Adrenal gland (tissue), 12 donors: ENCODE data around the gene MRPS24. TPM values are rescaled to one million over a fixed set of nuclear protein-coding genes. Genes with fewer than 3 reads are reported as not detected.

ENCODE experiments used
- DNase-seq, 7 donors: peaks; one replicate each; pipeline ENCODE4 v3.0.0-alpha.2; 2019 to 2020
- H3K27ac ChIP-seq, 5 donors: fragments of 200-600 bp; sonication (generic) in 4 of 5; 1 replicate in 3 of 5; 2 replicates in 2 of 5; pipeline versions ENCODE4 v1.5.1 to v1.8.0; 2016 to 2020; ENCODE audit warnings: mild to moderate bottlenecking in 1 of 5
- H3K27me3 ChIP-seq: fragments of 200-600 bp; 2 replicates; pipeline ENCODE4 v1.8.0; 2021
- H3K36me3 ChIP-seq, 2 donors: fragments of 200-600 bp; replicated peaks in 1 of 2; 1 replicate in 1 of 2; 2 replicates in 1 of 2; pipeline versions ENCODE4 v1.5.1 to v1.8.0; 2018 to 2022
- H3K4me1 ChIP-seq, 2 donors: fragments of 200-600 bp; replicated peaks in 1 of 2; 1 replicate in 1 of 2; 2 replicates in 1 of 2; pipeline versions ENCODE4 v1.5.1 to v1.8.0; 2018 to 2021
- H3K4me3 ChIP-seq, 4 donors: fragments of 200-600 bp; sonication (generic) in 3 of 4; one replicate each; pipeline ENCODE4 v1.5.1; 2016 to 2018
- H3K9me3 ChIP-seq, 3 donors: fragments of 200-600 bp; sonication (generic) in 1 of 3; replicated peaks in 1 of 3; 1 replicate in 2 of 3; 2 replicates in 1 of 3; pipeline versions ENCODE4 v1.5.1 to v1.8.0; 2016 to 2021
- POLR2A ChIP-seq, 2 donors: fragments of 450-650 bp; IDR thresholded peaks; one replicate each; pipeline ENCODE4 v1.6.1; 2017; ENCODE audit warnings: antibody characterized with exemption in 2 of 2, mild to moderate bottlenecking in 2 of 2, moderate library complexity in 1 of 2
- WGBS, 4 donors: extraction: QIAGEN DNeasy Blood & Tissue Kit in 2 of 4; methylation state at CpG; one replicate each; pipeline versions ENCODE4 v1.1.5 to v1.1.7; 2013 to 2017; 5-methylcytosine and 5-hydroxymethylcytosine counted together
- intact Hi-C, 2 donors: fragments of 100-400 bp; cut with DNase I; formaldehyde crosslinking; loops; one replicate each; pipeline versions ENCODE4 v1.14.1 to v1.15.0; 2022 to 2023
- polyA plus RNA-seq, 3 donors: library from polyadenylated mRNA; stranded (reverse); fragments of 200-250 nt in 2 of 3; fragments of 350-450 nt in 1 of 3; fragmentation: Illumina TruSeq in 1 of 3; extraction: RNeasy Lipid Tissue Mini Kit (QIAGEN cat#74804) in 1 of 3; gene quantifications; one replicate each; pipeline ENCODE4 v1.2.3, GENCODE V29; 2013 to 2014
- total RNA-seq, 9 donors: library from RNA; depleted of rRNA in 4 of 9; stranded (reverse); fragments of >200 nt in 4 of 9; fragments of 120-200 nt in 1 of 9; fragmentation: NEBNext Ultra II Directional in 1 of 9; extraction: Animal tissue kit (Norgen Biotek cat#: 25700) in 1 of 9; gene quantifications; one replicate each; pipeline versions ENCODE4 v1.1.0 to v1.2.4, GENCODE V29; 2013 to 2023
- TF ChIP-seq, protein P1 (sequence below), 6 experiments: fragments of 450-650 bp in 4 of 6; fragments of 200-600 bp in 2 of 6; sonication (generic) in 1 of 6; IDR thresholded peaks; 1 replicate in 5 of 6; 2 replicates in 1 of 6; pipeline versions ENCODE4 v1.5.1 to v1.8.0; 2016 to 2021; ENCODE audit warnings: antibody characterized with exemption in 6 of 6, mild to moderate bottlenecking in 2 of 6, moderate library complexity in 1 of 6
- donor health status: healthy with polysubstance abuse.
- donor health status: Bipolar disorder and iron deficiency.
- donor health status: DM: yes; HTN: yes; CAD: no.
- donor health status: DM: no; HTN: no; CAD: no.
- donor health status: DM: no; HTN: no; CAD: no.
- donor health status: DM: yes; HTN: yes; CAD: no.

The MRPS24 gene
- total and polyA plus RNA-seq, 12 donors: 72.5 to 356 (median 195) TPM

DNA sequence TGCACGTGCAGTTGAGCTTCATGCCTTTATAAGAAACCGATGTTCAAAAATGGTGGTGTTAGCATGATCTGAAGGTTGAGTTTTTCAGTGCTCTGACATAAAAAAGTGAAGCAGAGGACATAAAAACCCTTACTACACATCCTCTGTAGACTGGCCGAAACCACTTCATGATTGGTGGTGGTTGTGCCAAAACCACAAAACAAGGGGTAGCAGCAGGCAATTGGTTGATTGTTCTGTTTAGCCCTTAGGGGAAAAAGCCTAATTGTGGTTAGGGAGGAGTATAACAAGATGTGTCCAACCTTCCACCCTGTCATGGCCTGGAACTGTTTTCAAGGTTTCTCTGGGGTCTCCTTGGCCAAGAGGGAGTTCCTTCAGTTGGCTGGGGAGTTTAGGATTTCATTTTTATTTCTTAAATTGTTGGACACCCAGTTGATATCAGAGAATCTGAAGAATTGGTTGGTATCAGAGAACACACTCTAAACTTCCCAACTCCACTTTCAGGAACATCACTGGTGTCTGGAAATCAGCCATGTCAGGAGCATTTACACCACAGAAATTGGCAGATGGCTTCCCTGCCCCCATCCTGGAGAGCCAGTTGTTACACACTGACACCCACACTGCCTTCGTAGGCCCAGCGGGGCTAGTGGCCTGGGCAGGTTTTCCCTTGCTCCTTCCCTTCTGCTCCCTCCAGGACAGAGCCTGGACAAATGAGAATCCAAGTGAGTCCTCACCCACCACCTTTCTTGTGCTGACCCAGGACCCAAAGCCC is 18.8 kb downstream of the MRPS24 start:
- WGBS, 4 donors: 88 to 96% (median 93%) methylated on average over 5 of the region's 5 CpGs
- no peak for TF ChIP-seq POLR2A (IDR thresholded peaks at IDR 0.05)
- TF ChIP-seq, protein P1, sequence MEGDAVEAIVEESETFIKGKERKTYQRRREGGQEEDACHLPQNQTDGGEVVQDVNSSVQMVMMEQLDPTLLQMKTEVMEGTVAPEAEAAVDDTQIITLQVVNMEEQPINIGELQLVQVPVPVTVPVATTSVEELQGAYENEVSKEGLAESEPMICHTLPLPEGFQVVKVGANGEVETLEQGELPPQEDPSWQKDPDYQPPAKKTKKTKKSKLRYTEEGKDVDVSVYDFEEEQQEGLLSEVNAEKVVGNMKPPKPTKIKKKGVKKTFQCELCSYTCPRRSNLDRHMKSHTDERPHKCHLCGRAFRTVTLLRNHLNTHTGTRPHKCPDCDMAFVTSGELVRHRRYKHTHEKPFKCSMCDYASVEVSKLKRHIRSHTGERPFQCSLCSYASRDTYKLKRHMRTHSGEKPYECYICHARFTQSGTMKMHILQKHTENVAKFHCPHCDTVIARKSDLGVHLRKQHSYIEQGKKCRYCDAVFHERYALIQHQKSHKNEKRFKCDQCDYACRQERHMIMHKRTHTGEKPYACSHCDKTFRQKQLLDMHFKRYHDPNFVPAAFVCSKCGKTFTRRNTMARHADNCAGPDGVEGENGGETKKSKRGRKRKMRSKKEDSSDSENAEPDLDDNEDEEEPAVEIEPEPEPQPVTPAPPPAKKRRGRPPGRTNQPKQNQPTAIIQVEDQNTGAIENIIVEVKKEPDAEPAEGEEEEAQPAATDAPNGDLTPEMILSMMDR (IDR thresholded peaks at IDR 0.05): no peak
- intact Hi-C loops: no loop called here

DNA sequence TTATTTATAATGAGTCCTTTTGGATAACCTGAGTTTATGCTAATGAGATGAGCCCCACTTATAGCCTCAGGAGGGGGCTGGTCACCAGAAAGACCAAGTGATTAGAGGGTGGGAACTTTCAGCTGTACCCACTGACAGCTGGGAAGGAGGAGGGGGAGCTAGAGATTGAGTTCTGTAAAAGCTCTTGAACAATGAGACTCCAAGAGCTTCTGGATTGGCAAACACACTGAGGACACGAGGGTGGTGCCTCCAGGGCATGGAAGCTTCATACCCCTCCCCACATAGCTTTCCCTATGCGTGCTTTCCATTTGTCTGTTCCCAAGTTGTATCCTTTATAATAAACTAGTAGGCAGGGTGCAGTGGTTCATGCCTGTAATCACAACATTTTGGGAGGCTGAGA is 20.3 kb downstream of the MRPS24 start:
- Histone ChIP-seq H3K4me1 (no peaks in the 10 kb centered on the region), H3K4me3 (no peak overlapping the region), H3K36me3 (no peaks in the 10 kb centered on the region), H3K27ac (no peak overlapping the region), H3K27me3 (no peaks in the 10 kb centered on the region), H3K9me3 (no peaks in the 10 kb centered on the region)
- no peak for DNase-seq
- TF ChIP-seq POLR2A (IDR thresholded peaks at IDR 0.05): no peak
- TF ChIP-seq, protein P1 (IDR thresholded peaks at IDR 0.05): no peak
- intact Hi-C loops: no loop called here
- 65 to 81% (median 74%) methylated on average over 2 of the region's 2 CpGs for WGBS, 4 donors

More for the DNA sequence above, 18.8 kb downstream of the MRPS24 start:
- no peak overlapping the region for H3K4me3 ChIP-seq
- no peaks in the 10 kb centered on the region for H3K36me3 ChIP-seq
- H3K27ac ChIP-seq: no peak overlapping the region
- H3K9me3 ChIP-seq: no peaks in the 10 kb centered on the region
- no peaks in the 10 kb centered on the region for H3K27me3 ChIP-seq
- H3K4me1 ChIP-seq: no peaks in the 10 kb centered on the region
- DNase-seq: no peak

DNA sequence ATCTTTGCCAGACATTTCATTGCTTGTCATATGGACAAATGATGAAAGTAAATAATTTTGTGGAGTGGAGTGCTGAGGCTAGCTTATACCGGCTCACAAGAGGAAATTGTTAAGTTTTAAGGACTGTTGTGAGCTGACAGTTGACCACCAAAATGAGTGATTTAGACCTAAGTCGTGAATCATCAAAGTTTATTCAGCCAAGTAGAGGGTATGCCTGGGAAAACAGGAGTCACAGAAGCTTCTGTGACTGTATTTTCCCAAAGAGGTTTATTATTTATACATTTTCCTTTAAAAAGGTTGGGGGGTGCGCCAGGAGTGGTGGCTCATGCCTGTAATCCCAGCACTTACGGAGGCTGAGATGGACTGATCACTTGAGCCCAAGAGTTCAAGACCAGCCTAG is 21.8 kb downstream of the MRPS24 start:
- no peaks in the 10 kb centered on the region for H3K27me3 ChIP-seq
- 44 to 56% (median 54%) methylated on average over 3 to 4 of the region's 4 CpGs for WGBS, 4 donors
- no peak overlapping the region for H3K27ac ChIP-seq
- H3K4me3 ChIP-seq: no peak overlapping the region
- TF ChIP-seq, protein P1 (IDR thresholded peaks at IDR 0.05): no peak
- no peak for TF ChIP-seq POLR2A (IDR thresholded peaks at IDR 0.05)
- intact Hi-C loops: no loop called here
- H3K4me1 ChIP-seq: no peaks in the 10 kb centered on the region
- DNase-seq: peak in 1 of 7 donors; percentile 1
- H3K36me3 ChIP-seq: no peaks in the 10 kb centered on the region
- no peaks in the 10 kb centered on the region for H3K9me3 ChIP-seq

DNA sequence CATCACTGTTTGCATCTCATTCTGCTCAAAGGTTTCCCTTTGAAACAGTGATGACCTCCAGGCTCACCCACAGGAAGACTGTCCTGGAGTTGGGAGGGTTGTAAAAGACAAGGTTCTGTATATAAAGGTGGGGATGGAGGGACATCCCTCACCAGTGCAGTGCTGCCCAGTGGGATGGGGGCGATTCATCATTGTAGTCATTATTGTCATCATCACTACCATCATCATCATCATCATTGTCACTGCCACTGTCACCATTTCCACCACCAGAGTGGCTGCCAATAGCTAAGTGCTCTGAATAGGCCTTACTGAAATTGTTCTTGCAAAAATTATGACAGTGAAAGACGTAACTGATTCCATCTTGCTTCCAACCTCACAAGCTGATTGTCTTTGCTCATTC is 24.7 kb downstream of the MRPS24 start:
- intact Hi-C loops: no loop called here
- no peaks in the 10 kb centered on the region for H3K9me3 ChIP-seq
- no peak overlapping the region for H3K27ac ChIP-seq
- H3K27me3 ChIP-seq: no peaks in the 10 kb centered on the region
- no peaks in the 10 kb centered on the region for H3K4me1 ChIP-seq
- H3K4me3 ChIP-seq: no peak overlapping the region
- peak in 1 of 7 donors; percentile 0 for DNase-seq
- TF ChIP-seq, protein P1 (IDR thresholded peaks at IDR 0.05): no peak
- TF ChIP-seq POLR2A (IDR thresholded peaks at IDR 0.05): no peak
- no peaks in the 10 kb centered on the region for H3K36me3 ChIP-seq
- WGBS, 4 donors: 80 to 93% (median 87%) methylated on average over 2 of the region's 2 CpGs
